NCI-H1105 treated with DMSO at 0.1 percent for 48 hours (cell line): ENCODE data around the gene KLHL7.
"Not testable (repeated sequence)": the region's sequence is repeated elsewhere in the genome, so short reads cannot be mapped to it uniquely, and the experiment has no call there.

Experiments used
- DNase-seq: peaks from one replicate; lab custom pipeline; 2025; lab: John Stamatoyannopoulos, UW

The KLHL7 gene

GRCh38 chr7:23107781-23108180 is 2.2 kb downstream of the KLHL7 start:
- no peak for DNase-seq

DNA sequence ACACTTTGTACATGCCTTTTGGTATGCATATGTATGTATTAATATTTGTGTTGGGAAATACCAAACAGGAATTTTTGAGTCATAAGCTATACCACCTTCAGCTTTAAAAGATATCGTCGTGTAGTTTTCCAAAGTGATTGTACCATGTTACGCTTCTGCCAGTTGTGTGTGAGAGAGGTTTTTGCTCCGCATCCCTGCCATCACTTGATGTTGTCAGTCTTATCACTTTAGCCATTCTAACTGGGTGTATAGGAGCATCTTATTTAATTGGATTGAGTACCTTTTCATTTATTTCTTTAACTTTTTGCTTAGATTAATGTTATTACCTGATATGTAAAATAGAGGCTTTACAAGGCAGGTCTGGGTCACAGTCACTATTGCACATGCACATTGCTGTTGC is 3.4 kb downstream of the KLHL7 start:
- no peak for DNase-seq

DNA sequence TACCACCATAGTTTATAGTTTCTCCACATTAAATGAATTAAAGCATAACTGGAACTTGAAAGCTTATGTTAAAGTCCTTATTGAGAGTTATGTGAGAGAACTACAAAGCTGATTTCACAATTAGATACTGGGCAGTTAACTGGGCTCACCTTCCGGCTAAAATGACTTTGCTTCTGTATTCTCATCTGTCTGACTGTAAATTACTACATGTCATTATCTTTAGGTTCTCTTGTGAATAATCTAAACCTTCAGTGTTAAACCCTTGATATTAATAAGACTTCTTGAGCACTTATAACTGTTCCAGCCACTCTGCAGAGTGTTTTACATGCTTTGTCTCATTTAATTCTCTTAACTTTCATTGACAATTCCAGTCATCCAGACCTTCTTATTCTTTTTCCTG is 3.9 kb downstream of the KLHL7 start:
- no peak for DNase-seq

- no peak for DNase-seq
These were observed 9.3 kb downstream of the KLHL7 start for GRCh38 chr7:23114896-23115295.

GRCh38 chr7:23115991-23116390 is 10.4 kb downstream of the KLHL7 start:
- no peak for DNase-seq

DNA sequence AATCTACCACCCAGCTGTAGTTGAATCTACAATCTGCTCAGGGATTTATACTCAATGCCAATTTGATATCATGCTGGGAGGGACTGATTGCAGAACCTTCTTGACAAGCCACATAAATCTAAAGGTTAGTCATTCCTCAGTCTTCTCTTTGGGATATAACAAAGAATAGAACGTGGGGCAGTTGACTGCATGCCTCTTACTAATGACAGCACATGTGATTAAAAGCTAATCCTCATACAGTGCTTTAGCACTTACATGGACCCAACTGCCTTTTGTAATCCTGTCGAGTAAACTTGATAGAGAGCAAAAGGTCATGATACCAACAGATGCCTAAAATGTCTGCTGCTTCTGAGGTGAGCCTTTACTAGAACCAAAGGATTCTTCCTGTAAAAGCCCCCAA is 12.3 kb downstream of the KLHL7 start:
- DNase-seq: no peak

DNA sequence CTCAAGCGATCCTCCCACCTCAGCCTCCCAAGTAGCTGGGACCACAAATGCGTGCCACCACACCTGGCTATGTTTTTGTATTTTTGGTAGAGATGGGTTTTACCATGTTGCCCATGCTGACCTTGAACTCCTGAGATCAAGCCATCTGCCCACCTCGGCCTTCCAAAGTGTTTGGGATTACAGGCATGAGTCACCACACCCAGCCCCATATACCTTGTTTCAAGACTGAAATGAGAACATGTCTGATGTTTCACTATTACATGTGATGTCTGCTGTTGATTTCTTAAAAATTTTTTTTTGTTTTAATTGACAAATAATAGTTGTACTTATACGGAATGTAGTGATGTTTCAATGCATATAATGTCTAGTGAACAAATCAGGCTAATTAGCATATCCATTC is 14.5 kb downstream of the KLHL7 start:
- no peak for DNase-seq

DNA sequence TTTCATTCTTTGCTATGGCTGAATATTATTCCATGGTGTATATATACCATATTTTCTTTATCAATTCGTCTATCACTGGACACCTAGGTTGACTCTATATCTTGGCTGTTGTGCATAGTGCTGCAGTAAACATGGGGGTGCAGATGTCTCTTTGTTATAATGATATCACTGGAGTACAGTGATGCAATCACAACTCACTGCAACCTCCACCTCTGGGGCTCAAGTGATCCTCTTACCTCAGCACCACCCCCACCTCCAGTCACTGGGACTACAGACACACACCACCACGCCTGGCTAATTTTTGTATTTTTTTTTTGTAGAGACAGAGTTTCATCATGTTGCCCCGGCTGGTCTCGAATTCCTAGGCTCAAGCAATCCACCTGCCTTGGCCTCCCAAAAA is 15.6 kb downstream of the KLHL7 start:
- DNase-seq: no peak

DNA sequence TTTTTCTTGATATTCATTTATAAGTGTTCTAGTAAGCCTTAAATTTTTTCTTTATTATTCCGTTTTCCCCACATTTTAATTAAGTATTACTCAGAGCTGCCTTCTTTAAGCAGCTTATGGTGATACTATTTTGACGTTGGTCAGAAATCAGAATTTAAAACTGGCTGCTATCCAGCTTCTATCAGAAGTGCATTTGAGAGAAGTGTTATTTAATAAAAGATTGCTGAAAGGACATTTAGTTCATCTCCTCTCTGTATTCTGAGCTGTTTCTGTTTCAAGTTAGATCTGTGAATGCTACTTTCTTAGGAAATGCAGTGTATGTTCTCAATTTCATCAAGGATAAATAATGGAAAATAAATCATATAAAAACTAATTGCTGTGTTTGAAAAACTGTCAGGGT is 17.4 kb downstream of the KLHL7 start:
- DNase-seq: no peak

- no peak for DNase-seq
These were observed 17.9 kb downstream of the KLHL7 start for GRCh38 chr7:23123465-23123864.

GRCh38 chr7:23129036-23129435 is 23.5 kb downstream of the KLHL7 start:
- no peak for DNase-seq

DNA sequence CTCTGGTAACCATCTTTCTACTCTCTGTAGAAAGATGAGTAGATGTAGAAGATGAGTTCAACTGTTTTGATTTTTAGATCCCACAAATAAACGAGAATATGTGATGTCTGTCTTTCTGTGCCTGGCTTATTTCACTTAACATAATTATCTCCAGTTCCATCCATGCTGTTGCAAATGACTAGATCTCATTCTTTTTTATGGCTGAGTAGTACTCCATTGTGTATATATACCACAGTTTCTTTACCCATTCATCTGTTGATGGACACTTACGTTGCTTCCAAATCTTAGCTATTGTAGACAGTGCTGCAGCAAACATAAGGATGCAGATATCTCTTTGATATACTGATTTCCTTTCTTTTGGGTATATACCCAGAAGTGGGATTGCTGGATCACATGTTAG is 26.2 kb downstream of the KLHL7 start:
- DNase-seq: not testable (repeated sequence)

DNA sequence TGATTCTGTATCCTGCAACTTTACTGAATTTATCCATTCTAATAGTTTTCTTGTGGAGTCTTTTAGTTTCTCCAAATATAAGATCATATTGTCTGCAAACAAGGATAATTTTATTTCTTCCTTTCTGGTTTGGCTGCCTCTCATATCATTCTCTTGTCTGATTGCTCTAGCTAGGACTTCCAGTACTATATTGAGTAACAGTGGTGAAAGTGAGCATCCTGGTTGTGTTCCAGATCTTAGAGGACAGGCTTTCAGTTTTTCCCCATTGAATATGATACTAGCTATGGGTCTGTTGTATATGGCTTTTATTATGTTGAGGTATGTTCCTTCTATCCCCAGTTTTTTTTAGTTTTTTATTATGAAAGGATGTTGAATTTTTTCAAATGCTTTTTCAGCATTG is 28.2 kb downstream of the KLHL7 start:
- DNase-seq: no peak

- no peak for DNase-seq
These were observed 30.2 kb downstream of the KLHL7 start for GRCh38 chr7:23135755-23136154.

- no peak for DNase-seq
These were observed 30.6 kb downstream of the KLHL7 start for GRCh38 chr7:23136216-23136615.

- DNase-seq: no peak
These were observed 52.1 kb downstream of the KLHL7 start for GRCh38 chr7:23157679-23158078.

GRCh38 chr7:23158546-23158945 is 53.0 kb downstream of the KLHL7 start:
- DNase-seq: no peak

GRCh38 chr7:23161482-23161881 is 55.9 kb downstream of the KLHL7 start:
- no peak for DNase-seq

DNA sequence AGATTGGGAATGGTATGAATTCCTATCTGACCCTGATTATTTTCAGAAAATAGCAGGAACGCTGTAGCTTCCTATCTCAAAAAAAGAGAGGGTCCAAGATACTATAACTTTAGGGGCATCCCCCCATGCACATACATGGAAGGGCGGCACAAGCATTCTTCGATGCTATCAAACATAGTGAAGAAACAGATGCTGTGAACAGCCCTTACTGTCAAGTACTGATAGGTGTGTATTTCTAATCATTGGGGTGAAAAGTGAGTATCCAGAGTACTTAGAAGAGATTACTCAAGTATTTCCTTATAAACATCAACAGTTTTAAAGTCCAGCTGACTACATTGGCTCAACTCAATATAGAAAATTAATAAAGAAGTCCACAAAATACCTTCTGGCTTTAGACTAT is 59.3 kb downstream of the KLHL7 start:
- DNase-seq: no peak

- DNase-seq: no peak
These were observed 59.7 kb downstream of the KLHL7 start for GRCh38 chr7:23165316-23165715.

- DNase-seq: no peak
These were observed 62.1 kb downstream of the KLHL7 start for GRCh38 chr7:23167691-23168090.

DNA sequence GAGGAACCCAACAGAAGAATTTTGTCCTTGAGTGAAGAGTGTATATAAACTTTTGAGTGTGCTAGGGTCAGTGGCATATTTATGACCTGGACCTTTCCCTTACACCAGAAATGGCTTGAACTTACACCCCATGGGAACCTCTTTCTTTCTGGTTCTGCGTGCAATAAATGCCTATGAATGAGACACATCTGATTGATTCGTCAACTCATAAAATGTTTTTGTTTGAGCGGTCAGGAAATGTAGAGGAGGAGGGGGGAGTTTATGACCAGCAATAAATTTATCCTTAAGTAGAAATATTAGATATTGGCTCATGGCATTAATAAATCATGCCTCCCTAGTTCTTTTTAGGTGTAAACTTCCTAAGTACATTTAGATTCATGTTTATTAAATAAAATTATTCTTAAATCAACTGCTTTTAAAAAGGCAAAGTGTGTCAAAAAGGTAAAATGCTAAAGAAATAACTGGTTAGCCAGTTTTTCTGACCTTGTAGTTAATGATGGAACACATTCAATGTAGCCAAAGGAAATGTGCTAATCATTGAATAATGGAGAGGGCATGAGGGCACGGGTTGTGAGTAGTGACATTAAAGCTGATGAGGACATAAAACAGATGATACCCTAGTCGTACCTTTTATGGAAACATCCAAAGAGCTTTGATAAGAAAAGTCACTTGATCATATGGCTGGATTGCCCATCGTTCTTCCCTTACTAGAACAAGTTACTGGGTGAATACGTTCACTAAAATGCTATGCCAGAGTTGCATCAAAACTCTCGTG is 62.7 kb downstream of the KLHL7 start:
- DNase-seq: no peak

DNA sequence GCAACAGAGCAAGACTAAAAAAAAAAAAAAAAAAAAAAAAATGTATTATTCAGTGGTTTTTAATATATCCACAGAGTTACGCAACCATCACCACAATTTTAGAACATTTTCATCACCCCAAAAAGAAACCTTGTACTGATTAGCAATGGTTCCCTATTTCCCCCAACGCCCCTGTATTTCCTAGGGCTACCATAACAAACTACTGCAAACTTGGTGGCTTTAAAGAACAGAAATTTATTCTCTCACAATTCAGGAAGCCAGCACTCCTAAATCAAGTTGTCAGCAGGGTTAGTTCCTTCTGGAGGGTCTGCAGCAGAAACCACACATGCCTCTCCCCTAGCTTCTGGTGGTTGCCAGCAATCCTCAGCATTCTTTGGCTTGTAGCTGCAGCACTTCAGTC is 70.4 kb downstream of the KLHL7 start:
- DNase-seq: no peak
